Activated CD8-positive, alpha-beta T cell treated with anti-CD3 and anti-CD28 coated beads for 36 hours (primary cell): ENCODE data around the gene ATRN. TPM values are rescaled to one million over a fixed set of nuclear protein-coding genes. Genes with fewer than 3 reads are reported as not detected.
"Not testable (repeated sequence)": the region's sequence is repeated elsewhere in the genome, so short reads cannot be mapped to it uniquely, and the experiment has no call there.

Experiments
- ATAC-seq: fragments of 200-7000 bp; cut with Tn5 transposase; one replicate; pipeline ENCODE4 v1.10.0; 2021; ENCODE audit warnings: mild to moderate bottlenecking, moderate library complexity
- CTCF ChIA-PET: fragments of 350-600 bp; sonication (Branson Sonifier 250); formaldehyde crosslinking; loops from one replicate; lab custom pipeline; 2021; ENCODE audit warnings: antibody characterized with exemption; lab: Charles Lee
- POLR2A ChIA-PET: fragments of 350-600 bp; sonication (Branson Sonifier 250); formaldehyde crosslinking; loops from one replicate; lab custom pipeline; 2021; ENCODE audit warnings: antibody characterized with exemption; lab: Charles Lee
- DNase-seq: peaks from one replicate; pipeline ENCODE4 v3.0.0-alpha.2; 2020
- H3K27ac Mint-ChIP-seq: one replicate; pipeline ENCODE4 v1.8.0; 2021; ENCODE audit warnings: mild to moderate bottlenecking, mixed read lengths
- H3K27me3 Mint-ChIP-seq: one replicate; pipeline ENCODE4 v1.8.0; 2021; ENCODE audit warnings: mixed read lengths
- H3K36me3 Mint-ChIP-seq: one replicate; pipeline ENCODE4 v1.8.0; 2021; ENCODE audit warnings: low read depth, mixed read lengths
- H3K4me1 Mint-ChIP-seq: one replicate; pipeline ENCODE4 v1.8.0; 2021; ENCODE audit warnings: low read depth, mixed read lengths
- H3K4me3 Mint-ChIP-seq: one replicate; pipeline ENCODE4 v1.8.0; 2021; ENCODE audit warnings: mild to moderate bottlenecking, moderate library complexity, mixed read lengths
- H3K9me3 Mint-ChIP-seq: one replicate; pipeline ENCODE4 v1.8.0; 2021; ENCODE audit warnings: mixed read lengths
- CTCF ChIP-seq: fragments of 200-600 bp; IDR thresholded peaks from one replicate; pipeline ENCODE4 v1.8.0; 2022; ENCODE audit warnings: antibody characterized with exemption, mild to moderate bottlenecking
- intact Hi-C: fragments of 100-400 bp; cut with micrococcal nuclease; formaldehyde crosslinking; loops from one replicate; pipeline ENCODE4 v1.10.0; 2022
- total RNA-seq, 2 experiments: library from RNA; stranded (reverse); gene quantifications; one replicate each; pipeline ENCODE4 v1.2.3, GENCODE V29; 2021

Gene ATRN
- total RNA-seq = 1 to 10 TPM; 8.2 to 8.6 TPM

- Mint-ChIP-seq H3K4me1 (peaks cover 30% of the 10 kb centered on the region), H3K27me3 (no peaks in the 10 kb centered on the region), H3K27ac (peak within 1 kb of the TSS; percentile 81), H3K4me3 (peak within 1 kb of the TSS; percentile 95), H3K9me3 (no peaks in the 10 kb centered on the region), H3K36me3 (peaks cover 2% of the 10 kb centered on the region)
- DNase-seq (peak; percentile 93), ATAC-seq (peak; percentile 91)
- ChIA-PET POLR2A (interaction anchor here (0.8 to 1.0 kb wide), 3 partner anchors 14 to 66 kb away, joined by 3 read pairs; no protein-coding TSS in a partner anchor), CTCF (interaction anchor here (1.1 kb wide), 1 partner anchor 240 kb away, joined by 3 read pairs; no protein-coding TSS in a partner anchor)
- TF ChIP-seq CTCF = no peak
- intact Hi-C loops = no loop called here
Observed at GRCh38 chr20:3470627-3471396, at the start of gene ATRN. Gene ATRN (plus strand): TSS chr20:3471018. CDS start chr20:3471108, 90 bp downstream.

DNA sequence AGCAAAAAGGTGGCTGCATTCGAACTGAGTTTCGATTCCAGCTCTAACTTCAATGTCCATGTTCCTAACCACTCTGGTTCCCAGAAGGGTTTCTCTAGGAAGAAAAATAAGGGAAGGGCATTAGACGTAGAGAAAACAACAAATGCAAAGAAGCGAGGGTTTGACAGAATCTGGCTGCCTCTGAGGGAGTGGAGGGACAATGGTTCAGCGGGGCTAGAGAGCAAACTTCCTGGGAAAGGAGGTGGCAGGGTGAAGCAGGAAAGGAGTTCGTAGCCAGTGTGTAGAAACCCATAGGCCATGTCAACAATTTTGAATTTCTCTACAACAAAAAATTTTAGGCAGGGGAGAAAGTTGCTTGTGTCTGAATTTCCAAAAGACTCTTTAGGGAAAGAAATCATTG is 48.8 kb upstream of the ATRN start:
- H3K4me3 Mint-ChIP-seq = no peak overlapping the region
- H3K4me1 Mint-ChIP-seq = peaks cover 9% of the 10 kb centered on the region
- CTCF ChIA-PET = no interaction called here
- DNase-seq = no peak
- POLR2A ChIA-PET = interaction anchor here (1.7 kb wide), 1 partner anchor 21 kb away, joined by 3 read pairs; no protein-coding TSS in a partner anchor
- H3K27me3 Mint-ChIP-seq = peaks cover 6% of the 10 kb centered on the region
- TF ChIP-seq CTCF = no peak
- intact Hi-C loops = no loop called here
- H3K36me3 Mint-ChIP-seq = no peaks in the 10 kb centered on the region
- no peak for ATAC-seq
- no peak overlapping the region for H3K27ac Mint-ChIP-seq
- no peaks in the 10 kb centered on the region for H3K9me3 Mint-ChIP-seq

- DNase-seq (no peak), ATAC-seq (no peak)
- Mint-ChIP-seq H3K9me3 (no peaks in the 10 kb centered on the region), H3K27me3 (peaks cover 6% of the 10 kb centered on the region), H3K27ac (no peak overlapping the region), H3K4me3 (no peak overlapping the region), H3K4me1 (peaks cover 9% of the 10 kb centered on the region), H3K36me3 (no peaks in the 10 kb centered on the region)
- CTCF ChIA-PET = interaction anchor here (1.3 to 2.0 kb wide), 2 partner anchors 10 to 16 kb away, joined by 3 to 7 read pairs; no protein-coding TSS in a partner anchor
- POLR2A ChIA-PET = no interaction called here
- intact Hi-C loops = no loop called here
- TF ChIP-seq CTCF = no peak
Observed at GRCh38 chr20:3423126-3423525, 47.7 kb upstream of the ATRN start.

DNA sequence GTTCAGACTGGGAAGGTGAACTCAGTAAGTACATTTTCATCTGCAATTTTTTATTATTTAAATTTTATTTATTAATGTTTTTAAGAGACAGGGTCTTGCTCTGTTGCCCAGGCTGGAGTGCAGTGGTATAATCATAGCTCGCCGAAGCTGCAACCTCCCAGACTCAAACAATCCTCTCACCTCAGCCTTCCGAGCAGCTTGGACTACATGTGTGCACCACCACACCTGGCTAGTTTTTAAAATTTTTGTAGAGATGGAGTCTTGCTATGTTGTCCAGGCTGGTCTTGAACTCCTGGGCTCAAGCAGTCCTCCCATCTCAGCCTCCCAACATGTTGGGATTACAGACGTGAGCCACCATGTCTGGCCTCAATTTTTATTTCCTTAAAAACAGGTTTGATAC is 44.1 kb upstream of the ATRN start:
- ATAC-seq, H3K9me3 Mint-ChIP-seq, H3K4me3 Mint-ChIP-seq, intact Hi-C loops, H3K27ac Mint-ChIP-seq, H3K36me3 Mint-ChIP-seq, DNase-seq, H3K4me1 Mint-ChIP-seq: not testable (repeated sequence)
- peaks cover 13% of the 10 kb centered on the region for H3K27me3 Mint-ChIP-seq
- ChIA-PET CTCF (interaction anchor here (1.0 kb wide), 1 partner anchor 113 kb away, joined by 3 read pairs; no protein-coding TSS in a partner anchor), POLR2A (interaction anchor here (1.3 kb wide), 1 partner anchor 9 kb away, joined by 3 read pairs; no protein-coding TSS in a partner anchor)

- Mint-ChIP-seq H3K9me3 (no peaks in the 10 kb centered on the region), H3K27ac (no peak overlapping the region), H3K4me3 (no peak overlapping the region), H3K27me3 (peaks cover 9% of the 10 kb centered on the region), H3K36me3 (no peaks in the 10 kb centered on the region), H3K4me1 (no peaks in the 10 kb centered on the region)
- DNase-seq (no peak), ATAC-seq (no peak)
- TF ChIP-seq CTCF = no peak
- CTCF ChIA-PET = interaction anchor here (1.0 kb wide), 1 partner anchor 89 kb away, joined by 3 read pairs; no protein-coding TSS in a partner anchor
- POLR2A ChIA-PET = no interaction called here
- intact Hi-C loops = no loop called here
Observed at GRCh38 chr20:3430376-3431069, 40.3 kb upstream of the ATRN start.
